ENCODE results near the gene NTNG1.

Gene NTNG1

GRCh38 chr1:107172450-107173170 is 31.8 kb downstream of the NTNG1 start:
- H3K36me3 ChIP-seq, result no peaks in the 10 kb centered on the region
- H3K4me3 ChIP-seq, result no peak overlapping the region
- H3K9me3 ChIP-seq, result no peaks in the 10 kb centered on the region
- DNase-seq, result no peak
- H3K27me3 ChIP-seq, result no peaks in the 10 kb centered on the region
- H3K4me1 ChIP-seq, result no peaks in the 10 kb centered on the region
- H3K27ac ChIP-seq, result no peak overlapping the region
- intact Hi-C loops (cut with DNase I; ENCODE audit: low total_unique reads), result no loop called here
- no peak for TF ChIP-seq CTCF (IDR thresholded peaks at IDR 0.05)

GRCh38 chr1:107175102-107175909 is 34.5 kb downstream of the NTNG1 start:
- Histone ChIP-seq H3K4me1 (no peaks in the 10 kb centered on the region), H3K4me3 (no peak overlapping the region), H3K27ac (no peak overlapping the region), H3K27me3 (no peaks in the 10 kb centered on the region), H3K9me3 (no peaks in the 10 kb centered on the region), H3K36me3 (no peaks in the 10 kb centered on the region)
- intact Hi-C loops (cut with DNase I; ENCODE audit: low total_unique reads), result no loop called here
- DNase-seq, result no peak
- no peak for TF ChIP-seq CTCF (IDR thresholded peaks at IDR 0.05)

GRCh38 chr1:107181253-107181969 is 40.6 kb downstream of the NTNG1 start:
- Histone ChIP-seq H3K9me3 (no peaks in the 10 kb centered on the region), H3K36me3 (no peaks in the 10 kb centered on the region), H3K4me1 (no peaks in the 10 kb centered on the region), H3K4me3 (no peak overlapping the region), H3K27me3 (no peaks in the 10 kb centered on the region), H3K27ac (no peak overlapping the region)
- intact Hi-C loops (cut with DNase I; ENCODE audit: low total_unique reads), result no loop called here
- TF ChIP-seq CTCF (IDR thresholded peaks at IDR 0.05), result no peak
- DNase-seq, result no peak

- intact Hi-C loops (cut with DNase I; ENCODE audit: low total_unique reads), result no loop called here
- Histone ChIP-seq H3K4me3 (no peak overlapping the region), H3K27ac (no peak overlapping the region), H3K36me3 (no peaks in the 10 kb centered on the region), H3K27me3 (no peaks in the 10 kb centered on the region), H3K9me3 (no peaks in the 10 kb centered on the region), H3K4me1 (no peaks in the 10 kb centered on the region)
- TF ChIP-seq CTCF (IDR thresholded peaks at IDR 0.05), result no peak
- no peak for DNase-seq
Measured at GRCh38 chr1:107183011-107183410, 42.2 kb downstream of the NTNG1 start.

- no peak overlapping the region for H3K4me3 ChIP-seq
- H3K4me1 ChIP-seq, result no peaks in the 10 kb centered on the region
- no peaks in the 10 kb centered on the region for H3K27me3 ChIP-seq
- intact Hi-C loops (cut with DNase I; ENCODE audit: low total_unique reads), result no loop called here
- H3K9me3 ChIP-seq, result no peaks in the 10 kb centered on the region
- no peak for TF ChIP-seq CTCF (IDR thresholded peaks at IDR 0.05)
- no peak overlapping the region for H3K27ac ChIP-seq
- no peak for DNase-seq
- H3K36me3 ChIP-seq, result no peaks in the 10 kb centered on the region
Measured at GRCh38 chr1:107184888-107185287, 44.0 kb downstream of the NTNG1 start.

Measured in tibial artery (tissue), 4 donors.